K562 (cell line): Measurements from ENCODE around the gene REPS1. TPM values are rescaled to one million over a fixed set of nuclear protein-coding genes. Genes with fewer than 3 reads are reported as not detected.

Source experiments
- ATAC-seq: fragments of 200-7000 bp; cut with Tn5 transposase; 3 replicates; pipeline ENCODE4 v1.9.1; 2020; ENCODE audit warnings: moderate library complexity
- BruUV-seq: library from RNA; stranded (reverse); fragments of 400-500 nt; replicated peaks from 2 replicates; lab custom pipeline; 2021; lab: Mats Ljungman, UMichigan
- CTCF ChIA-PET: fragments of 300-600 bp; formaldehyde crosslinking; extraction: SDS; loops from one replicate; lab custom pipeline; 2021; ENCODE audit warnings: low intra/inter-chr PET ratio; lab: Yijun Ruan, JAX
- POLR2A ChIA-PET: fragments of 300-600, 350-650 bp; sonication (Branson Sonifier 250); formaldehyde crosslinking; extraction: SDS; loops from one replicate; lab custom pipeline; 2021; ENCODE audit warnings: antibody characterized with exemption, inconsistent platforms; lab: Yijun Ruan, JAX
- DNase-seq, 4 experiments: peaks; one replicate each; pipeline versions ENCODE4 v3.0.0 to v3.0.0-alpha.2; 2011 to 2018; ENCODE audit warnings: low spot score in 3 of 4, mixed read lengths in 3 of 4; ENCODE audit errors: extremely low read depth in 1 of 4
- FAIRE-seq: peaks from 2 replicates; lab custom pipeline; 2011; peaks lifted over from hg19 to GRCh38; lab: Jason Lieb, UNC
- H2AFZ ChIP-seq: 2 replicates; pipeline ENCODE4 v1.6.0; 2011; ENCODE audit warnings: low read depth, low read length, control low read depth, inconsistent platforms
- H3K27ac ChIP-seq: fragments of 200-600 bp; 3 replicates; pipeline ENCODE4 v1.8.0; 2011; ENCODE audit warnings: low read depth, mild to moderate bottlenecking, control low read depth, inconsistent platforms, low read length, moderate library complexity, mixed read lengths; ENCODE audit errors: extremely low read depth
- H3K27me3 ChIP-seq, 2 experiments: fragments of 300-600 bp in 1 of 2; 2 replicates in 1 of 2; 3 replicates in 1 of 2; pipeline versions ENCODE4 v1.6.0 to v1.8.0; 2011; ENCODE audit warnings: inconsistent platforms in 2 of 2, low read length in 2 of 2, mild to moderate bottlenecking in 1 of 2, mixed read lengths in 1 of 2, moderate library complexity in 1 of 2; ENCODE audit not compliant: control insufficient read depth in 2 of 2, insufficient read depth in 2 of 2
- H3K36me3 ChIP-seq: fragments of 300-600 bp; 3 replicates; pipeline ENCODE4 v1.8.0; 2011; ENCODE audit warnings: mild to moderate bottlenecking, low read length, inconsistent platforms; ENCODE audit not compliant: control insufficient read depth, insufficient read depth
- H3K4me1 ChIP-seq, 2 experiments: fragments of 200-600 bp in 1 of 2; replicated peaks in 1 of 2; 2 replicates in 1 of 2; 3 replicates in 1 of 2; pipeline versions ENCODE4 v1.5.1 to v1.8.0; 2011; ENCODE audit warnings: inconsistent platforms in 2 of 2, low read length in 2 of 2, mild to moderate bottlenecking in 1 of 2, mixed read lengths in 1 of 2, moderate library complexity in 1 of 2; ENCODE audit not compliant: control insufficient read depth in 2 of 2, insufficient read depth in 2 of 2
- H3K4me2 ChIP-seq: 2 replicates; pipeline ENCODE4 v1.6.1; 2011; ENCODE audit warnings: low read length, control low read depth, inconsistent platforms, mixed read lengths; ENCODE audit not compliant: insufficient read depth
- H3K4me3 ChIP-seq: fragments of 200-600 bp; sonication (generic), shearing (Covaris generic); 2 replicates; pipeline ENCODE4 v1.5.1; 2016; ENCODE audit warnings: control low read depth, inconsistent platforms
- H3K79me2 ChIP-seq: fragments of 200-600 bp; 3 replicates; pipeline ENCODE4 v1.8.0; 2011; ENCODE audit warnings: low read length, inconsistent platforms; ENCODE audit not compliant: control insufficient read depth, insufficient read depth
- H3K9ac ChIP-seq, 2 experiments: 2 replicates each; pipeline versions ENCODE4 v1.6.0 to v1.6.1; 2011; ENCODE audit warnings: low read depth in 2 of 2, low read length in 2 of 2, control low read depth in 1 of 2, inconsistent platforms in 1 of 2, mild to moderate bottlenecking in 1 of 2, mixed read lengths in 1 of 2; ENCODE audit not compliant: insufficient read depth in 1 of 2
- H3K9me1 ChIP-seq: one replicate; pipeline ENCODE4 v1.6.0; 2011; ENCODE audit warnings: inconsistent platforms, mild to moderate bottlenecking, low read length, moderate library complexity; ENCODE audit not compliant: control insufficient read depth, insufficient read depth
- H3K9me3 ChIP-seq: replicated peaks from 2 replicates; pipeline ENCODE4 v1.5.1; 2011; ENCODE audit warnings: low read depth, low read length, inconsistent platforms; ENCODE audit not compliant: control insufficient read depth, insufficient read depth
- H4K20me1 ChIP-seq: replicated peaks from 2 replicates; pipeline ENCODE4 v1.6.1; 2011; ENCODE audit warnings: low read length, inconsistent platforms, mixed read lengths; ENCODE audit not compliant: control insufficient read depth, insufficient read depth
- AFF1 ChIP-seq, 2 experiments: fragments of 450-650 bp; IDR thresholded peaks; 2 replicates each; pipeline ENCODE4 v1.6.1; 2018; ENCODE audit warnings: mild to moderate bottlenecking in 2 of 2, low read depth in 1 of 2; ENCODE audit not compliant: partially characterized antibody in 2 of 2
- CCNT2 ChIP-seq: IDR thresholded peaks from 2 replicates; pipeline ENCODE4 v1.6.1; 2011; ENCODE audit warnings: borderline replicate concordance, low read depth, mild to moderate bottlenecking, moderate library complexity, mixed read lengths, low read length; ENCODE audit not compliant: insufficient read length; ENCODE audit errors: extremely low read depth
- MTA2 ChIP-seq: fragments of 450-650 bp; IDR thresholded peaks from 2 replicates; pipeline ENCODE4 v1.6.1; 2016; ENCODE audit warnings: low read depth
- ZNF561 ChIP-seq: fragments of 450-650 bp; formaldehyde crosslinking; conservative IDR thresholded peaks from 2 replicates; pipeline ENCODE4 v1.4.0; 2020; ENCODE audit warnings: mild to moderate bottlenecking, moderate library complexity
- WGBS: fragments of 100-300 bp; shearing (Covaris generic); methylation state at CpG from one replicate; pipeline ENCODE4 v1.1.6; 2016; ENCODE audit warnings: low coverage, mixed read lengths; ENCODE audit not compliant: insufficient coverage; ENCODE audit errors: missing lambda C conversion rate; 5-methylcytosine and 5-hydroxymethylcytosine counted together
- in situ Hi-C: fragments of 300-500 bp; cut with MboI; formaldehyde crosslinking; loops from 4 replicates; pipeline ENCODE4 v1.15.0; 2018; ENCODE audit warnings: inconsistent platforms, mixed read lengths
- intact Hi-C: fragments of 100-400 bp; cut with micrococcal nuclease; formaldehyde crosslinking; loops from 2 replicates; pipeline ENCODE4 v1.14.2; 2022
- polyA plus RNA-seq, 8 experiments: library from polyadenylated mRNA; depleted of rRNA in 4 of 8; stranded (reverse) in 5 of 8; unstranded in 3 of 8; fragments of >200 nt; fragmentation: Nextera tagmentation in 2 of 8; fragmentation: Illumina TruSeq in 1 of 8; extraction: Ambion mirVana in 2 of 8; extraction: Trizol in 1 of 8; gene quantifications; 2 replicates each; pipeline versions ENCODE4 v1.2.1 to v1.2.3, GENCODE V29; 2011 to 2014; ENCODE audit warnings: inconsistent platforms in 1 of 8, missing spikeins in 1 of 8
- total RNA-seq, 7 experiments: library from RNA; depleted of rRNA in 6 of 7; stranded (reverse); fragments of >200 nt in 6 of 7; fragmentation: Illumina TruSeq in 2 of 7; extraction: Trizol in 2 of 7; gene quantifications; 2 replicates each; pipeline versions ENCODE4 v1.2.1 to v1.2.3, GENCODE V29; 2011 to 2021; ENCODE audit warnings: low replicate concordance in 1 of 7

The REPS1 gene
- total and polyA plus RNA-seq, 9 of the 15 experiments (the other 6 are each of a cell fraction or from before 2014, with no cell fraction given): 7.9 to 36.0 (median 27.8) TPM

- Histone ChIP-seq H3K36me3 (no peaks in the 10 kb centered on the region), H3K27me3 (no peaks in the 10 kb centered on the region), H3K4me3 (no peak overlapping the region), H3K4me2 (no peak overlapping the region), H3K9me1 (no peaks in the 10 kb centered on the region), H3K79me2 (peaks cover 13% of the 10 kb centered on the region; the same call in 2 of the 3 replicates), H3K9me3 (no peaks in the 10 kb centered on the region), H3K9ac (no peak overlapping the region), H3K27ac (no peak overlapping the region), H2AFZ (no peak overlapping the region), H4K20me1 (no peaks in the 10 kb centered on the region), H3K4me1 (no peaks in the 10 kb centered on the region)
- DNase-seq (no peak), ATAC-seq (no peak), FAIRE-seq (no peak)
- no TSS peak for BruUV-seq
- WGBS: 84% methylated on average over 3 of the region's 3 CpGs
- POLR2A ChIA-PET: no interaction called here
- TF ChIP-seq ZNF561 (no peak), CCNT2 (no peak), AFF1 (IDR thresholded peaks at IDR 0.05; ENCODE audit: low read depth in 1 of 2, partially characterized antibody in 2 of 2) (no peak), MTA2 (no peak)
- CTCF ChIA-PET: no interaction called here
- in situ Hi-C loops: no loop called here
- intact Hi-C loops: no loop called here
Measured at GRCh38 chr6:138963119-138963518, 24.9 kb downstream of the REPS1 start.
